B cell (primary cell): ENCODE measurements around the gene NES.

Experiments
- CTCF ChIP-seq: fragments of 200-600 bp; IDR thresholded peaks from one replicate; pipeline ENCODE4 v1.8.0; 2022; ENCODE audit warnings: antibody characterized with exemption, mild to moderate bottlenecking
- EZH2 ChIP-seq: IDR thresholded peaks from 2 replicates; pipeline ENCODE4 v1.6.1; 2012; ENCODE audit warnings: borderline replicate concordance, low read depth, mild to moderate bottlenecking, moderate library complexity, low read length; ENCODE audit not compliant: insufficient read depth, poor library complexity, severe bottlenecking

GRCh38 chr1:156657741-156658319 lies 19.4 kb downstream of the NES start:
- no peak for TF ChIP-seq EZH2
- peak; percentile 63 for TF ChIP-seq CTCF
